Lung (tissue), 12 donors: ENCODE measurements around the gene GABBR2. TPM values are rescaled to one million over a fixed set of nuclear protein-coding genes. Genes with fewer than 3 reads are reported as not detected.

Experiments
- ATAC-seq: fragments of 200-7000 bp; cut with Tn5 transposase; one replicate; pipeline ENCODE4 v1.9.1; 2020; ENCODE audit warnings: moderate number of reproducible peaks; ENCODE audit not compliant: insufficient read depth, low FRiP score
- DNase-seq, 3 donors: peaks; one replicate each; pipeline ENCODE4 v3.0.0-alpha.2; 2013 to 2017
- H3K27ac ChIP-seq, 2 donors: one replicate each; pipeline ENCODE4 v1.5.1; 2013; ENCODE audit warnings: mild to moderate bottlenecking in 2 of 2, moderate library complexity in 2 of 2, control low read depth in 1 of 2, inconsistent platforms in 1 of 2, low read depth in 1 of 2, low read length in 1 of 2
- H3K27me3 ChIP-seq, 3 donors: one replicate each; pipeline ENCODE4 v1.5.1; 2013; ENCODE audit warnings: low read length in 2 of 3; ENCODE audit not compliant: control insufficient read depth in 3 of 3, insufficient read depth in 3 of 3
- H3K36me3 ChIP-seq, 4 donors: one replicate each; pipeline ENCODE4 v1.5.1; 2013; ENCODE audit warnings: low read length in 4 of 4, mild to moderate bottlenecking in 1 of 4, moderate library complexity in 1 of 4; ENCODE audit not compliant: control insufficient read depth in 4 of 4, insufficient read depth in 4 of 4
- H3K4me1 ChIP-seq, 5 donors: one replicate each; pipeline ENCODE4 v1.5.1; 2013; ENCODE audit warnings: low read length in 5 of 5, mild to moderate bottlenecking in 2 of 5, moderate library complexity in 1 of 5; ENCODE audit not compliant: control insufficient read depth in 5 of 5, insufficient read depth in 5 of 5
- H3K4me3 ChIP-seq: one replicate; pipeline ENCODE4 v1.5.1; 2013; ENCODE audit warnings: mild to moderate bottlenecking, control low read depth, moderate library complexity
- H3K9ac ChIP-seq, 2 donors: one replicate each; pipeline ENCODE4 v1.5.1; 2013; ENCODE audit warnings: low read length in 2 of 2, control low read depth in 1 of 2; ENCODE audit not compliant: insufficient read depth in 1 of 2
- H3K9me3 ChIP-seq, 4 donors: one replicate each; pipeline ENCODE4 v1.5.1; 2013; ENCODE audit warnings: low read length in 3 of 4, mild to moderate bottlenecking in 1 of 4, moderate library complexity in 1 of 4; ENCODE audit not compliant: control insufficient read depth in 4 of 4, insufficient read depth in 3 of 4
- CTCF ChIP-seq: IDR thresholded peaks from 2 replicates; pipeline ENCODE4 v1.5.1; 2012; ENCODE audit warnings: mild to moderate bottlenecking; ENCODE audit errors: control extremely low read depth, extremely low read depth
- WGBS, 2 donors: extraction: QIAGEN DNeasy Blood & Tissue Kit; methylation state at CpG; one replicate each; pipeline ENCODE4 v1.1.7; 2013; 5-methylcytosine and 5-hydroxymethylcytosine counted together
- polyA plus RNA-seq, 2 donors: library from polyadenylated mRNA; stranded (reverse); fragments of 200-250 nt; gene quantifications; one replicate each; pipeline ENCODE4 v1.2.1, GENCODE V29; 2013
- total RNA-seq, 2 donors: library from RNA; depleted of rRNA in 1 of 2; stranded (reverse); fragments of >200 nt in 1 of 2; gene quantifications; one replicate each; pipeline ENCODE4 v1.2.1, GENCODE V29; 2014 to 2021
- donor health status: control.
- donor health status: control.
- donor health status: Bipolar disorder and iron deficiency.
- donor health status: healthy.
- donor health status: DM: yes; HTN: yes; CAD: no.

GABBR2 gene
- total and polyA plus RNA-seq, 4 donors, result 0.40 to 1.8 (median 0.64) TPM

- WGBS, 2 donors, result 80 to 87% methylated on average over 8 of the region's 8 CpGs
- peaks cover 0 to 25% (median 13%) of the 10 kb centered on the region in 4 donors for H3K36me3 ChIP-seq
- no peaks in the 10 kb centered on the region for H3K9me3 ChIP-seq
- no peak overlapping the region for H3K4me3 ChIP-seq
- H3K27me3 ChIP-seq, result no peaks in the 10 kb centered on the region
- DNase-seq (no peak), ATAC-seq (no peak)
- no peak overlapping the region for H3K27ac ChIP-seq
- no peaks in the 10 kb centered on the region for H3K4me1 ChIP-seq
- TF ChIP-seq CTCF, result no peak
- no peak overlapping the region for H3K9ac ChIP-seq
Measured at GRCh38 chr9:98740226-98740881, 31.6 kb upstream of the GABBR2 start.

- WGBS, 2 donors, result 94 to 99% methylated on average over 3 of the region's 3 CpGs
- Histone ChIP-seq H3K9me3 (no peaks in the 10 kb centered on the region), H3K36me3 (peaks cover 0 to 28% (median 12%) of the 10 kb centered on the region in 4 donors), H3K27ac (no peak overlapping the region), H3K4me3 (no peak overlapping the region), H3K4me1 (no peaks in the 10 kb centered on the region), H3K9ac (no peak overlapping the region), H3K27me3 (no peaks in the 10 kb centered on the region)
- ATAC-seq (no peak), DNase-seq (no peak)
- no peak for TF ChIP-seq CTCF
Measured at GRCh38 chr9:98738741-98739140, 30.0 kb upstream of the GABBR2 start.

GRCh38 chr9:98736226-98736625 lies 27.5 kb upstream of the GABBR2 start:
- no peak for TF ChIP-seq CTCF
- Histone ChIP-seq H3K4me1 (peaks cover 0 to 7% (median 0%) of the 10 kb centered on the region in 5 donors), H3K27me3 (no peaks in the 10 kb centered on the region), H3K27ac (no peak overlapping the region), H3K9me3 (no peaks in the 10 kb centered on the region), H3K36me3 (peaks cover 0 to 24% (median 7%) of the 10 kb centered on the region in 4 donors), H3K9ac (no peak overlapping the region), H3K4me3 (no peak overlapping the region)
- DNase-seq (no peak), ATAC-seq (no peak)
- WGBS, 2 donors, result 82 to 84% methylated on average over 12 of the region's 12 CpGs

GRCh38 chr9:98732801-98733200 lies 24.1 kb upstream of the GABBR2 start:
- Histone ChIP-seq H3K4me3 (no peak overlapping the region), H3K4me1 (peaks cover 0 to 10% (median 0%) of the 10 kb centered on the region in 5 donors), H3K9ac (no peak overlapping the region), H3K27ac (no peak overlapping the region), H3K27me3 (no peaks in the 10 kb centered on the region), H3K9me3 (no peaks in the 10 kb centered on the region), H3K36me3 (peaks cover 0 to 24% (median 5%) of the 10 kb centered on the region in 4 donors)
- DNase-seq (no peak), ATAC-seq (no peak)
- no peak for TF ChIP-seq CTCF
- WGBS, 2 donors, result 91% methylated on average over 9 of the region's 9 CpGs
